Measurements from ENCODE around the gene HAAO. TPM values are rescaled to one million over a fixed set of nuclear protein-coding genes. Genes with fewer than 3 reads are reported as not detected.
A peak's percentile ranks its signal among the peaks of the same experiment; 100 is the strongest.

Gene HAAO
- polyA plus RNA-seq, 1 experiment, result 3.1 TPM

- TF ChIP-seq, protein P1, sequence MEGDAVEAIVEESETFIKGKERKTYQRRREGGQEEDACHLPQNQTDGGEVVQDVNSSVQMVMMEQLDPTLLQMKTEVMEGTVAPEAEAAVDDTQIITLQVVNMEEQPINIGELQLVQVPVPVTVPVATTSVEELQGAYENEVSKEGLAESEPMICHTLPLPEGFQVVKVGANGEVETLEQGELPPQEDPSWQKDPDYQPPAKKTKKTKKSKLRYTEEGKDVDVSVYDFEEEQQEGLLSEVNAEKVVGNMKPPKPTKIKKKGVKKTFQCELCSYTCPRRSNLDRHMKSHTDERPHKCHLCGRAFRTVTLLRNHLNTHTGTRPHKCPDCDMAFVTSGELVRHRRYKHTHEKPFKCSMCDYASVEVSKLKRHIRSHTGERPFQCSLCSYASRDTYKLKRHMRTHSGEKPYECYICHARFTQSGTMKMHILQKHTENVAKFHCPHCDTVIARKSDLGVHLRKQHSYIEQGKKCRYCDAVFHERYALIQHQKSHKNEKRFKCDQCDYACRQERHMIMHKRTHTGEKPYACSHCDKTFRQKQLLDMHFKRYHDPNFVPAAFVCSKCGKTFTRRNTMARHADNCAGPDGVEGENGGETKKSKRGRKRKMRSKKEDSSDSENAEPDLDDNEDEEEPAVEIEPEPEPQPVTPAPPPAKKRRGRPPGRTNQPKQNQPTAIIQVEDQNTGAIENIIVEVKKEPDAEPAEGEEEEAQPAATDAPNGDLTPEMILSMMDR (IDR thresholded peaks at IDR 0.05; ENCODE audit: low read depth, low read length), result no peak
- peaks cover 2% of the 10 kb centered on the region; the same call in 1 of the 2 replicates for H3K9me3 ChIP-seq (ENCODE audit: control insufficient read depth, insufficient read depth, low read length)
- H3K27ac ChIP-seq (ENCODE audit: low read depth, low read length), result no peak overlapping the region
- ChIA-PET CTCF (interaction anchor here (0.7 to 6.4 kb wide), 6 partner anchors 115 to 711 kb away, joined by 3 to 49 read pairs (median 24); no protein-coding TSS in a partner anchor), POLR2A (no interaction called here)
- H3K4me3 ChIP-seq (ENCODE audit: low read depth, low read length), result no peak overlapping the region
- no peaks in the 10 kb centered on the region for H3K27me3 ChIP-seq (ENCODE audit: control insufficient read depth, insufficient read depth, low read length)
- no peak for DNase-seq (ENCODE audit: low read depth, low spot score)
These were observed 38.7 kb upstream of the HAAO start for GRCh38 chr2:42830922-42831574.

DNA sequence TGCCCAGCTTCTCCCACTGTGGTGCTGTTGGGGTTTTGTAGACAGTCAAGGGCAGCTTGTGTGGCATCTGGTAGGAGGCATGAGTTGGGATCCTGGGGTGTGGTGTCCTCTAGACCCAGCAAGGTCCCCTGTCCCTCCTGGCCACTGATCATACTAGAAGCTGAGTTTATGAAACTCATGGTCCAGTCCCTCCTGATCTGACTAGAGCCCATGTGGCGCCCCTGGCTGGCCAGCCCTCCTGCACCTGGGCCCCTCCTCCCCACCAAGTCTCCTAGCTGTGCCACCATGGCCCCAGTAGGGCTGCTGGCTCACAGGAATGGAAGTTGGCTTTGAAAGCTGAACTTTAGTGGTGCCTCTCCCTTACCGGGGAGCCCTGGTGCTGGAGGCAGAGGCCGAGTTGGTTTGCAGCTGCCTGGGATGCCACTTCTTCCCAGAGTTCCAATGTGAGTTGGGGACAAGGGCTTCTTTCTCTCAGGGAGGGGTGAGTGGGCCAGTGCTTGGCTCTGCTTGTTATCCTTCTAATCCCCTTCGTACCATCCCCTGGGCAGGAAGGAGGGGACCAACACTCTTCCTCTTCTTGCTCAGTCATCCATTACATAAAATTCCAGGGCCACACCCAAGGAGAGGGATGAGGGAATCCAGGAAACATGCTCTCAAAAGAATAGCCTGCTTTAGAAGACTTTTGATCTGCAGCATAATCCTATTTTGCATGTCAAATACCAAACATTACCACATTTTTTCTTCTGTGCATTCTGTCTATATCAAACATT is 37.5 kb upstream of the HAAO start:
- Histone ChIP-seq H3K27ac (ENCODE audit: low read depth, low read length) (no peak overlapping the region), H3K9me3 (ENCODE audit: control insufficient read depth, insufficient read depth, low read length) (peaks cover 2% of the 10 kb centered on the region; the same call in 1 of the 2 replicates), H3K4me3 (ENCODE audit: low read depth, low read length) (no peak overlapping the region), H3K27me3 (ENCODE audit: control insufficient read depth, insufficient read depth, low read length) (no peaks in the 10 kb centered on the region)
- CTCF ChIA-PET, result interaction anchor here (0.7 to 6.4 kb wide), 11 partner anchors 11 to 778 kb away, joined by 3 to 49 read pairs (median 13); no protein-coding TSS in a partner anchor
- no peak for DNase-seq (ENCODE audit: low read depth, low spot score)
- POLR2A ChIA-PET, result no interaction called here
- TF ChIP-seq, protein P1 (IDR thresholded peaks at IDR 0.05; ENCODE audit: low read depth, low read length), result no peak

GRCh38 chr2:42828487-42829425 is 36.4 kb upstream of the HAAO start:
- CTCF ChIA-PET, result interaction anchor here (0.5 to 6.4 kb wide), 35 partner anchors 10 to 780 kb away, joined by 3 to 49 read pairs (median 4); no protein-coding TSS in a partner anchor
- H3K9me3 ChIP-seq (ENCODE audit: control insufficient read depth, insufficient read depth, low read length), result peaks cover 2% of the 10 kb centered on the region; the same call in 1 of the 2 replicates
- POLR2A ChIA-PET, result no interaction called here
- H3K4me3 ChIP-seq (ENCODE audit: low read depth, low read length), result no peak overlapping the region
- no peaks in the 10 kb centered on the region for H3K27me3 ChIP-seq (ENCODE audit: control insufficient read depth, insufficient read depth, low read length)
- TF ChIP-seq, protein P1 (IDR thresholded peaks at IDR 0.05; ENCODE audit: low read depth, low read length), result peak; percentile 87
- DNase-seq (ENCODE audit: low read depth, low spot score), result no peak
- H3K27ac ChIP-seq (ENCODE audit: low read depth, low read length), result no peak overlapping the region

DNA sequence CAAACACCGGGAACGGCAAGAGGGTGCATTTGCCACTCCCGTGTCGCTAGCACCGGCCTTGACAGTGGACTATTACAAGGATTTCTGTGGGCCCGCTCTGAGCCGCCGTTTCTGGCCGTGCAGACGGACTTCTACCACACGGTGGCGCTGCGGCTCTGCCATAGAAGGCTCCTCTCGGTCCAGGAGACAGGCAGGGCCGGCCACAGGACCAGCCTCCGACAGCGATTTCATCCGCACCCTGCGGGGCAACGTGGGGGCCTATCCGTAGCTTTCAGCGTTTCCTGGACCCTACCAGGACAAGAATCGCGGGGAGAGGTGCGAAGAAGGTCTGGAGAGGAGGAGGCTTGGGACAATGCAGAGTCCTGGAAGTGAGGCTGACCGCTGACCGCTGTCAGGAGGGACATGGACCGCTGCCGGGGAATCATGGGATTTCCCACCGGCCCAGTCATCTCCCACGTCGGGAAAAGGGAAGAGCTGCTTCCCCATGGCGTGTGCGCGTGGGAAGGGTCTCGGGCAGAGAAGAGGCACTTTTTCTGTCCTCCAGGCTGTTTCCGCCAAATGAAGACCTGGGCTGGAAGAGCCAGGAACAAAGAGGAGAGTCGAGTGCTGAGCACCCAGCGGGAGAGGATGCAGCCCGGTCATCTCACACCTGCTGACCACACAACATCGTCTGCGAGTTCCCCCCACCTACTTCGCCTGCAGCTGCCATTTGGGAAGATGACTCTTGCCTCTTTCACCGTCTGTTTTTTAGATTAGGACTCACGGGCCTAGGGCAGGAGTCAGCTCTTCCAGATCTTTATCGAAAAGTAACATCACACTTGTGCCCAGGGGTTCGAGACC is 35.5 kb upstream of the HAAO start:
- ChIA-PET POLR2A (no interaction called here), CTCF (interaction anchor here (0.5 to 6.4 kb wide), 36 partner anchors 9 to 781 kb away, joined by 3 to 49 read pairs (median 4); no protein-coding TSS in a partner anchor)
- peak; percentile 63 for DNase-seq (ENCODE audit: low read depth, low spot score)
- no peak overlapping the region for H3K27ac ChIP-seq (ENCODE audit: low read depth, low read length)
- peaks cover 2% of the 10 kb centered on the region; the same call in 1 of the 2 replicates for H3K9me3 ChIP-seq (ENCODE audit: control insufficient read depth, insufficient read depth, low read length)
- TF ChIP-seq, protein P1 (IDR thresholded peaks at IDR 0.05; ENCODE audit: low read depth, low read length), result peak; percentile 87
- H3K4me3 ChIP-seq (ENCODE audit: low read depth, low read length), result no peak overlapping the region
- peaks cover 6% of the 10 kb centered on the region for H3K27me3 ChIP-seq (ENCODE audit: control insufficient read depth, insufficient read depth, low read length)

Data from AG04450 (cell line).